GM23338 (cell line): Measurements from ENCODE around the gene S100A13.

Source experiments
- CTCF ChIP-seq, 2 experiments: fragments of 200-600 bp in 1 of 2; sonication (generic) in 1 of 2; conservative IDR thresholded peaks; 2 replicates each; pipeline versions ENCODE4 v1.5.1 to v1.6.1; 2016 to 2017; ENCODE audit warnings: antibody characterized with exemption in 2 of 2, low read depth in 2 of 2, mild to moderate bottlenecking in 2 of 2, moderate library complexity in 1 of 2
- EZH2phosphoT487 ChIP-seq: fragments of 200-600 bp; sonication (generic); IDR thresholded peaks from one replicate; pipeline ENCODE4 v1.8.1; 2018; ENCODE audit warnings: antibody characterized with exemption; ENCODE audit not compliant: unreplicated experiment

- TF ChIP-seq CTCF (conservative IDR thresholded peaks at IDR 0.05; ENCODE audit: low read depth in 2 of 2) (no peak), EZH2phosphoT487 (no peak)
Measured at GRCh38 chr1:153612755-153613331, 14.5 kb downstream of the S100A13 start, which contains the start of gene S100A16.
